Measurements from ENCODE around the gene P2RX6. TPM values are rescaled to one million over a fixed set of nuclear protein-coding genes. Genes with fewer than 3 reads are reported as not detected.
"Not testable (repeated sequence)": the region's sequence is repeated elsewhere in the genome, so short reads cannot be mapped to it uniquely, and the experiment has no call there.

P2RX6 gene
- total RNA-seq, 1 experiment from 2014 or later, result 0.46 TPM

DNA sequence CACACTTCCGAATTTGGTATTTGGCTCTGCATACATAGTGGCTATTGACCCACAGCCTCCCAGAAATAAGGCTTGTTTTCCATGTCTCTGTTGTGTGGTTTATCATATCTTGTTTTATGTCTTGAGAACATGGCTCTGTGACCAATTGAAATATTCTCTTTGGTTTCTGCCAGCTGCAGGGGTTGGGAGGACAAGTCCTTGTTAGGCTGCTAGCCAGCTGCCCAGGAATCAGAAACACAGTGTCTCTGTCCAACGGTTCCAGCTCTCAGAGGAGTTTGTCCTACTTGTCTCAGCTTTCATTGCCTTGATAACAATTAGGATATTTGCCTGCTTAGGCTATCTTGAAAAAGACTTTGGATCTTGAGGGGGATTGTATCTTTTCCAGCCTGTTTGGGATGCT lies 23.4 kb downstream of the P2RX6 start:
- no TSS peak for BruUV-seq (replicated peaks)
- POLR2A ChIA-PET, result no interaction called here
- no peak for TF ChIP-seq POLR2AphosphoS5 (IDR thresholded peaks at IDR 0.05; ENCODE audit: low read depth, low read length)
- no peak for TF ChIP-seq SIN3A (IDR thresholded peaks at IDR 0.05; ENCODE audit: borderline replicate concordance, insufficient read depth, low read depth, low read length)
- TF ChIP-seq, protein P1, sequence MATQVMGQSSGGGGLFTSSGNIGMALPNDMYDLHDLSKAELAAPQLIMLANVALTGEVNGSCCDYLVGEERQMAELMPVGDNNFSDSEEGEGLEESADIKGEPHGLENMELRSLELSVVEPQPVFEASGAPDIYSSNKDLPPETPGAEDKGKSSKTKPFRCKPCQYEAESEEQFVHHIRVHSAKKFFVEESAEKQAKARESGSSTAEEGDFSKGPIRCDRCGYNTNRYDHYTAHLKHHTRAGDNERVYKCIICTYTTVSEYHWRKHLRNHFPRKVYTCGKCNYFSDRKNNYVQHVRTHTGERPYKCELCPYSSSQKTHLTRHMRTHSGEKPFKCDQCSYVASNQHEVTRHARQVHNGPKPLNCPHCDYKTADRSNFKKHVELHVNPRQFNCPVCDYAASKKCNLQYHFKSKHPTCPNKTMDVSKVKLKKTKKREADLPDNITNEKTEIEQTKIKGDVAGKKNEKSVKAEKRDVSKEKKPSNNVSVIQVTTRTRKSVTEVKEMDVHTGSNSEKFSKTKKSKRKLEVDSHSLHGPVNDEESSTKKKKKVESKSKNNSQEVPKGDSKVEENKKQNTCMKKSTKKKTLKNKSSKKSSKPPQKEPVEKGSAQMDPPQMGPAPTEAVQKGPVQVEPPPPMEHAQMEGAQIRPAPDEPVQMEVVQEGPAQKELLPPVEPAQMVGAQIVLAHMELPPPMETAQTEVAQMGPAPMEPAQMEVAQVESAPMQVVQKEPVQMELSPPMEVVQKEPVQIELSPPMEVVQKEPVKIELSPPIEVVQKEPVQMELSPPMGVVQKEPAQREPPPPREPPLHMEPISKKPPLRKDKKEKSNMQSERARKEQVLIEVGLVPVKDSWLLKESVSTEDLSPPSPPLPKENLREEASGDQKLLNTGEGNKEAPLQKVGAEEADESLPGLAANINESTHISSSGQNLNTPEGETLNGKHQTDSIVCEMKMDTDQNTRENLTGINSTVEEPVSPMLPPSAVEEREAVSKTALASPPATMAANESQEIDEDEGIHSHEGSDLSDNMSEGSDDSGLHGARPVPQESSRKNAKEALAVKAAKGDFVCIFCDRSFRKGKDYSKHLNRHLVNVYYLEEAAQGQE (IDR thresholded peaks at IDR 0.05; ENCODE audit: insufficient read depth in 1 of 2, low read depth in 2 of 2, low read length in 1 of 2), result no peak
- TF ChIP-seq TCF7L2 (IDR thresholded peaks at IDR 0.05; ENCODE audit: low read depth, low read length), result no peak
- TF ChIP-seq, protein P2, sequence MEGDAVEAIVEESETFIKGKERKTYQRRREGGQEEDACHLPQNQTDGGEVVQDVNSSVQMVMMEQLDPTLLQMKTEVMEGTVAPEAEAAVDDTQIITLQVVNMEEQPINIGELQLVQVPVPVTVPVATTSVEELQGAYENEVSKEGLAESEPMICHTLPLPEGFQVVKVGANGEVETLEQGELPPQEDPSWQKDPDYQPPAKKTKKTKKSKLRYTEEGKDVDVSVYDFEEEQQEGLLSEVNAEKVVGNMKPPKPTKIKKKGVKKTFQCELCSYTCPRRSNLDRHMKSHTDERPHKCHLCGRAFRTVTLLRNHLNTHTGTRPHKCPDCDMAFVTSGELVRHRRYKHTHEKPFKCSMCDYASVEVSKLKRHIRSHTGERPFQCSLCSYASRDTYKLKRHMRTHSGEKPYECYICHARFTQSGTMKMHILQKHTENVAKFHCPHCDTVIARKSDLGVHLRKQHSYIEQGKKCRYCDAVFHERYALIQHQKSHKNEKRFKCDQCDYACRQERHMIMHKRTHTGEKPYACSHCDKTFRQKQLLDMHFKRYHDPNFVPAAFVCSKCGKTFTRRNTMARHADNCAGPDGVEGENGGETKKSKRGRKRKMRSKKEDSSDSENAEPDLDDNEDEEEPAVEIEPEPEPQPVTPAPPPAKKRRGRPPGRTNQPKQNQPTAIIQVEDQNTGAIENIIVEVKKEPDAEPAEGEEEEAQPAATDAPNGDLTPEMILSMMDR (IDR thresholded peaks at IDR 0.05), result no peak
- Histone ChIP-seq H3K36me3 (ENCODE audit: control insufficient read depth, insufficient read depth, low read length) (no peaks in the 10 kb centered on the region), H3K4me1 (ENCODE audit: control insufficient read depth, insufficient read depth, low read length) (no peaks in the 10 kb centered on the region), H3K27ac (ENCODE audit: low read length) (no peak overlapping the region), H3K4me3 (ENCODE audit: low read depth in 2 of 2, low read length in 2 of 2) (no peak overlapping the region), H3K27me3 (ENCODE audit: control insufficient read depth, insufficient read depth, low read length) (no peaks in the 10 kb centered on the region), H3K9me3 (ENCODE audit: control insufficient read depth, insufficient read depth, low read depth, low read length) (no peaks in the 10 kb centered on the region)
- in situ Hi-C loops (cut with HindIII; ENCODE audit: low pct_unique_long_range_greater_than_20kb, low sequenced_read_pairs) (no loop called here), intact Hi-C loops (cut with micrococcal nuclease; ENCODE audit: unreplicated experiment) (no loop called here)
- CTCF ChIA-PET, result no interaction called here
- no peak for ATAC-seq
- DNase-seq (ENCODE audit: low read depth, low spot score), result no peak

DNA sequence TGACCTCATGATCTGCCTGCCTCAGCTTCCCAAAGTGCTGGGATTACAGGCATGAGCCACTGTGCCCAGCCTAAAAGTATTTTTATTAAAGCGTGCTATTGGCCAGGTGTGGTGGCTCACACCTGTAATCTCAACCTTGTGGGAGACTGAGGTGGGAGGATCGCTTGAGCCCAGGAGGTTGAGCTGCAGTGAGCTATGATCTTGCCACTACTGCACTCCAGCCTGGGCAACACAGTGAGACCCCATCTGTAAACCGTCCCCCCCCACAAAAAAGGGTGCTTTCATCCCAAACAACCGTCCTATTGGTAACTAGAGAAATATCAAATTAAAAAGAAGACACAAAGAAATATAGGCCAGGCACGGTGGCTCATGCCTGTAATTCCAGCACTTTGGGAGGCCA lies 24.2 kb downstream of the P2RX6 start:
- H3K36me3 ChIP-seq (ENCODE audit: control insufficient read depth, insufficient read depth, low read length); H3K9me3 ChIP-seq (ENCODE audit: control insufficient read depth, insufficient read depth, low read depth, low read length); ATAC-seq; in situ Hi-C loops (cut with HindIII; ENCODE audit: low pct_unique_long_range_greater_than_20kb, low sequenced_read_pairs); intact Hi-C loops (cut with micrococcal nuclease; ENCODE audit: unreplicated experiment); DNase-seq (ENCODE audit: low read depth, low spot score); H3K4me3 ChIP-seq (ENCODE audit: low read depth in 2 of 2, low read length in 2 of 2); H3K4me1 ChIP-seq (ENCODE audit: control insufficient read depth, insufficient read depth, low read length); H3K27me3 ChIP-seq (ENCODE audit: control insufficient read depth, insufficient read depth, low read length); BruUV-seq (replicated peaks); CTCF ChIA-PET; H3K27ac ChIP-seq (ENCODE audit: low read length): not testable (repeated sequence)
- POLR2A ChIA-PET, result interaction anchor here (0.7 kb wide), 1 partner anchor 1821 kb away, joined by 3 read pairs; no protein-coding TSS in a partner anchor

DNA sequence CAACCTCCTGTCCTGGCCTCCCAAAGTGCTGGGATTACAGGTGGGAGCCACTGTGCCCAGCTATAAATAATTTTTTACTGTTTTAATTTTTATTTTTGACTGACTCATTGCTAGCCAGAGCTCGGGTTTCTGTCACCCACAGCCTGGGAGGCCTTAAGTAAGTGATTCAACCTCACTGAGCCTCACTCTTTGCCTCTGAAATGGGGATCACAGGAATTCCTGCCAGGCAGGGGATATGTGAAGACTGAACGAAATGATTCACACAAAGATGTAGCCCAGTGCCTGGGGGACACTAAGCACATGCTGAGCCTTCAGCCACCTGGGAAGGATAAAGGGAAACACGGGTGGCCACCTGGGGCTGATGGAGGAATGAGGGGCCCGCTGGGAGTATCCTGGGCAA lies 27.0 kb downstream of the P2RX6 start:
- no peak for ATAC-seq
- no peak for DNase-seq (ENCODE audit: low read depth, low spot score)
- no peaks in the 10 kb centered on the region for H3K9me3 ChIP-seq (ENCODE audit: control insufficient read depth, insufficient read depth, low read depth, low read length)
- H3K27me3 ChIP-seq (ENCODE audit: control insufficient read depth, insufficient read depth, low read length), result no peaks in the 10 kb centered on the region
- ChIA-PET POLR2A (no interaction called here), CTCF (no interaction called here)
- no peak overlapping the region for H3K4me3 ChIP-seq (ENCODE audit: low read depth in 2 of 2, low read length in 2 of 2)
- no peak overlapping the region for H3K27ac ChIP-seq (ENCODE audit: low read length)
- H3K36me3 ChIP-seq (ENCODE audit: control insufficient read depth, insufficient read depth, low read length), result no peaks in the 10 kb centered on the region
- intact Hi-C loops (cut with micrococcal nuclease; ENCODE audit: unreplicated experiment) (no loop called here), in situ Hi-C loops (cut with HindIII; ENCODE audit: low pct_unique_long_range_greater_than_20kb, low sequenced_read_pairs) (no loop called here)
- TF ChIP-seq TCF7L2 (IDR thresholded peaks at IDR 0.05; ENCODE audit: low read depth, low read length), result no peak
- TF ChIP-seq POLR2AphosphoS5 (IDR thresholded peaks at IDR 0.05; ENCODE audit: low read depth, low read length), result no peak
- TF ChIP-seq SIN3A (IDR thresholded peaks at IDR 0.05; ENCODE audit: borderline replicate concordance, insufficient read depth, low read depth, low read length), result no peak
- TF ChIP-seq, protein P1 (IDR thresholded peaks at IDR 0.05; ENCODE audit: insufficient read depth in 1 of 2, low read depth in 2 of 2, low read length in 1 of 2), result no peak
- TF ChIP-seq, protein P2 (IDR thresholded peaks at IDR 0.05), result no peak
- no TSS peak for BruUV-seq (replicated peaks)
- peaks cover 5% of the 10 kb centered on the region; the same call in 1 of the 2 replicates for H3K4me1 ChIP-seq (ENCODE audit: control insufficient read depth, insufficient read depth, low read length)

All from Panc1 (cell line).